ENCODE measurements around the gene LTBP3. TPM values are rescaled to one million over a fixed set of nuclear protein-coding genes. Genes with fewer than 3 reads are reported as not detected.

LTBP3 gene
- total and polyA plus RNA-seq, 9 of the 15 experiments (the other 6 are each of a cell fraction or from before 2014, with no cell fraction given) = 0.06 to 20.5 (median 4.8) TPM

- TF ChIP-seq PHF8 (IDR thresholded peaks at IDR 0.05; ENCODE audit: borderline replicate concordance, low read length) (peak; percentile 55; the same call in 1 of the 2 replicates), RBFOX2 (IDR thresholded peaks at IDR 0.05; ENCODE audit: low read depth, low read length) (peak; percentile 62), TAF1 (IDR thresholded peaks at IDR 0.05; ENCODE audit: control insufficient read depth, extremely low read depth, insufficient read depth, low read length, severe bottlenecking) (peak; percentile 34), ZBTB43 (CRISPR knock-in tag; IDR thresholded peaks at IDR 0.05) (no peak), CHD1 (IDR thresholded peaks at IDR 0.05; ENCODE audit: low read length) (no peak), HLTF (IDR thresholded peaks at IDR 0.05) (0 out of 2 replicates have a peak, but pooled peaks have one; percentile 33), PML (IDR thresholded peaks at IDR 0.05; ENCODE audit: low read length) (no peak), ZNF398 (CRISPR knock-in tag; IDR thresholded peaks at IDR 0.05) (no peak), ZNF311 (CRISPR knock-in tag; IDR thresholded peaks at IDR 0.05) (no peak; the same call in 1 of the 2 replicates), ZNF263 (CRISPR knock-in tag; IDR thresholded peaks at IDR 0.05; ENCODE audit: borderline replicate concordance) (no peak), EWSR1 (IDR thresholded peaks at IDR 0.05; ENCODE audit: borderline replicate concordance, low read depth, partially characterized antibody) (no peak), REST (IDR thresholded peaks at IDR 0.05; ENCODE audit: borderline replicate concordance) (no peak), REST (CRISPR knock-in tag; IDR thresholded peaks at IDR 0.05; ENCODE audit: low read depth) (0 out of 2 replicates have a peak, but pooled peaks have one; percentile 26), THRB (CRISPR knock-in tag; conservative IDR thresholded peaks at IDR 0.05) (no peak)
These were observed 17.5 kb upstream of the LTBP3 start, which contains the start of gene EHBP1L1 (continued) for GRCh38 chr11:65575568-65576231.
